ENCODE measurements around the gene SMIM29.
"Not testable (repeated sequence)": the region's sequence is repeated elsewhere in the genome, so short reads cannot be mapped to it uniquely, and the experiment has no call there.

DNA sequence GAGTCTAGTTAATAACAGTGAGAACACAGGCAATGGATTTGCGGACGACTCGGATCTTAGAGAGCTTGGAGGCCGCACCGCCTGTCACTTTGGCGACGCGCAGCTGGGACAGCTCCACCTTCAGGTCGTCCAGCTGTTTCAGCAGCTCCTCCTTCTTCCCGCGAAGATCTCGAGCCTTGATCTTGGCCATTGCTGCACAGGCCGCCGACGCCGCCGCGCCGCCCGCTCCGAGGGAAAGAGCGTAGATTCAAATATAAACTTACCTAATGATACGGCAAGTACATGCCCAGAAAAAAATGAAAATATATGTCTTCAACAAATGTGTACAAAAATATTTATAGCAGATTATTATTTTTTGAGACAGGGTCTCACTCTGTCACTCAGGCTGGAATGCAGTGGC lies 14.7 kb upstream of the SMIM29 start:
- TF ChIP-seq REST (IDR thresholded peaks at IDR 0.05; ENCODE audit: low read depth, low read length); RELA (IDR thresholded peaks at IDR 0.05; ENCODE audit: borderline replicate concordance, partially characterized antibody); POLR2A (IDR thresholded peaks at IDR 0.05; ENCODE audit: low read depth, low read length); GATAD2B (conservative IDR thresholded peaks at IDR 0.05; ENCODE audit: low read depth): not testable (repeated sequence)
